ENCODE results near the gene SIL1.
"Not testable (repeated sequence)": the region's sequence is repeated elsewhere in the genome, so short reads cannot be mapped to it uniquely, and the experiment has no call there.

Gene SIL1

GRCh38 chr5:139199321-139199720 lies 1.2 kb upstream of the SIL1 start:
- DNase-seq = no peak

DNA sequence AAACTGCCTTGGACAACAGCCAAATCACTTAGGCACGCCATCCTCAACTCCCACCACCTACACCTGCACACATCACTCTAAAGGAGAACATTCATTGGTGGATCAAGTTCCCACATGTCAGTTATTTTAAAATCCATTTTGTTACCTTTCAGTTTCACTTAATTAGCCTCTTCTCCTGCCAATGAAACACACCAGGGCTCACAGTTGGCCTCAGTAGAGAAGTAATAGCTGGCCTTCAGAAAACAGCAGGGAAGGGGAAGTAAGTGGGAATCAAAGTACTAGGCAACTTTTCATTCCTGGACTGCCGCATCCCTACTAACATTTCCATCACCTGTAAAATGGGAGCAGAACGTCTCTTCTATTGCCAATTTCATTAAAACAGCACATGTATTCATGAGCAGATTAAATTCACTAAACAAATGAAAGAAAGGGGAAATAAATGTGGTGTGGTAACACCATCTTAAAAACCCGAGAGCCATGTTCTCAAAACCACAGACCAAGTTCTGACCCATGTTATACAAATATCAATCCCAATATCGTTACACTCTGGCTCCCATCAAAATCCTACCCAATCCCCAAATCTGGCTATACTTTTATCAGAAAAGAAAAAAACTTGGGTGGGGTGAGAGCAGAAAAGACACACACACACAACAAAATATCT lies 1.7 kb downstream of the SIL1 start:
- DNase-seq = no peak

GRCh38 chr5:139194486-139194885 lies 3.7 kb downstream of the SIL1 start:
- no peak for DNase-seq

DNA sequence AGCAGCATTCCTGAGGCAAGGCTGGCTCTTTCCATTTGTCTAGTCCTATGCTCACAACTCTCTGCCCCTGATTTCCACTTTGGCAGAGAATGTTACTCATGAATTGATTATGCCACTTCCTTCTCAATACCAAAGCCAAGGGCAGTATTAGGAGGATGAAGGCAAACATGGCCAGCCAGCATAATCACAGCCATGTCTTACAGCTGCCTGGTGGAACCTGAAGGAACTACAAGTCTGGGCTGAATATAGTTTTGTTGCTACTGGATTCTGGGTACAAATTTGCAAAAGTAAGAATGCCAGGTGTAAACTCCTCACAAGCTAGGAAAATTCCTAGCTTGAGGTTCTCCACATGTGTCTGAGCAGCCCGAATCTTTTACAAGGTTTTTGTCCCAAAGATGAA lies 4.2 kb downstream of the SIL1 start:
- no peak for DNase-seq

DNA sequence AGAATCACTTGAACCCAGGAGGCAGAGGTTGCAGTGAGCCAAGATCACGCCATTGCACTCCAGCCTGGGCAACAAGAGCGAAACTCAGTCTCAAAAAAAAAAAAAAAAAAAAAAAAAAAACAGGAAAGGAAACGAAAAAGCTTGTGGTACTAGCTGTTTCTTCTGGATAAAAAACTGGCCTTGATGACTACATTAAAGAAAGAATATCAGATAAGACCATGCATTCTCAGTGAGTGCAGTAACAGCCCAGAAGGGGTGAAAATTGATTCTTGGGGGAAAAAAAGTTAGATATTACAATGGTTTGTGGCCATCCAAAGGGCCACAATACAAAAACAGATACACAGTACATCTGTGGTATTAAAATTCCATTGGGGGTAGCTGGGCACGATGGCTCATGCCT lies 5.3 kb downstream of the SIL1 start:
- DNase-seq = not testable (repeated sequence)

GRCh38 chr5:139191954-139192353 lies 6.2 kb downstream of the SIL1 start:
- not testable (repeated sequence) for DNase-seq

DNA sequence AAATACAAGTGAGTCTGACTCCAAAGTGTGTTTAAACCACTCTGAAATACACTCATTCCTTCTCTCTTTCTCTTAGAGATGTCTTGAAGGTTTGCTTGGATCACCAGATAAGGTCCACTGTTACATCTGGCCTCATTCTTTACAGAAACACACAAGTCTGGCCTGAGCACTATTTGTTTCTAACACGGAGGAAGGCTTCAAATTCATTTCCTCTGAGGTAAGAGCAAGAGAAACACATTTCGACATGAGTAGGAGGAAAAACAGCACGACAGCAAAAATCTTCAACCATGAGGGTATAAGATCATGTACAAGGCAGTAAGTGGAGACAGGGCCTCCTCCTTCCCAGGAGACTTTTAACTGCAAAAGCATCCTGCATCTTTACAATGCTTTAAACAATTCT lies 8.0 kb downstream of the SIL1 start:
- no peak for DNase-seq

GRCh38 chr5:139188558-139189270 lies 9.5 kb downstream of the SIL1 start:
- no peak for DNase-seq

- no peak for DNase-seq
These were observed 11.3 kb downstream of the SIL1 start for GRCh38 chr5:139186752-139187326.

GRCh38 chr5:139186261-139186660 lies 11.9 kb downstream of the SIL1 start:
- DNase-seq = no peak

GRCh38 chr5:139185589-139185988 lies 12.6 kb downstream of the SIL1 start:
- DNase-seq = no peak

GRCh38 chr5:139183502-139183901 lies 14.7 kb downstream of the SIL1 start:
- no peak for DNase-seq

GRCh38 chr5:139182528-139183296 lies 15.5 kb downstream of the SIL1 start:
- DNase-seq = no peak

DNA sequence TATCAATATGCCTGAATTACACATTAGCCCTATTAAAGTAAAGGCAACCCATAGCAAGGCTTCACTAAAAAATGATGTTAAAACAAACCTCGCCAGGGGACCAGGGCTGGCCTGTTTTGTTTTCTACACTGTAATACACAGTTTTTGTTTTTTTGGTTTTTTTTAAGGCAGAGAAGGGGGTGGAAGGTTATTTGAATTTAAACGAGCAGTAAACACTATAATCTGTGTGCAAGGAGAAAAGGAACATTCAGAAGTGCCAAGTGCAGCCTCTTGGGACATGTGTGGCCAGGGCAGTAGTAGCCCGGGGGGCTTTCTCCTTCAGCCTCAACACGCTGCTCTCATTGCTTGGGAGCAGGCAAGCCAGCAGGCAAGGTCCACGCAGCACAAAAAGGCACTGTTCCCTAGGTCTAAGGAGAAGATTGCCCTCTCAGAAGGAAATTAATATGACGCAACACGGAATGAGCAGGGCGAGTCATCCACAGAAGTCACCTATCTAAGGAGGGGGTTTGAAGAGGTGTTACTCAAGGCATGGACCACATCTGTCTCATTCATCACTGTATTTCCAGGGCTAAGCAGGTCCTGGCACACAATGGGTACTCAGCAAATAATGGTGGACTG lies 16.2 kb downstream of the SIL1 start:
- no peak for DNase-seq

DNA sequence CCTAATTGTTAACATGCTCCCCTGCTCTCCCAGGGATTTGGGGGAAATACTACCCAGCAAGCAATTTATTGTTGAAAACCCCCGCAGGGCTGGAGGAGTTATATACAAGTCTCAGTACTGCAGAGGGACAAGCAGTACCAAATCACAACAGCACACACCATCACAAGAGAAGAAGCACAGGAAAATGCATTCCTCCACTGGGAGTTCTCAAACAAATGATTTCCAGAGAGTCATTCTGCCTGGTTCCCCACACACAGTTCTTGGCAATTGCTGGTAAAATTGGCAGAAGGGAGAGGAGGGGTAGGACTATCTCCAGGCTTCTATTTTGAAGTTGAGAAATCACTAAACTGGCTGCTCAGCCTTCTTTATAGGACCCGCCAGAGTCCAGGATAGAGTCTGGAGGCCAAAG lies 16.8 kb downstream of the SIL1 start:
- no peak for DNase-seq

GRCh38 chr5:139180850-139181249 lies 17.3 kb downstream of the SIL1 start:
- no peak for DNase-seq

- DNase-seq = not testable (repeated sequence)
These were observed 18.2 kb downstream of the SIL1 start for GRCh38 chr5:139179778-139180513.

DNA sequence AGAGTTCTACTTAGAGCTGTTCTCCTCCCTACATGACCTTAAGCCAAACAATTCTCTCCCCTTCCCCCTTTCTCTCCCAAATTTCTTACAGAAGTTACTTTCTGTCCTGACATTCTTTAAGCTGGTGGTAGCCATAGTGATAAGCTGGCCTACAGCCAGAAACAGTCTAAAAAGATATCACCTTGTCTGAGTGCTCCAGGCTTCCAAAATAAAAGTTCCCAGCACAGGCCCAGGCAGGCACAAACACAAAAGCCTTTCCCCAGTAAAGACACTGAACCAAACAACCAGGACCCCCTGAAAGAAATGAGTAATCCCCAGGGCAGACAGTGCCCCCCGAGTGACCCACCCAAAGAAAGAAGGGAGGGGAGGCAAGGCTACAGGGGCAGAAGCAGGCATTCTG lies 19.2 kb downstream of the SIL1 start:
- no peak for DNase-seq

DNA sequence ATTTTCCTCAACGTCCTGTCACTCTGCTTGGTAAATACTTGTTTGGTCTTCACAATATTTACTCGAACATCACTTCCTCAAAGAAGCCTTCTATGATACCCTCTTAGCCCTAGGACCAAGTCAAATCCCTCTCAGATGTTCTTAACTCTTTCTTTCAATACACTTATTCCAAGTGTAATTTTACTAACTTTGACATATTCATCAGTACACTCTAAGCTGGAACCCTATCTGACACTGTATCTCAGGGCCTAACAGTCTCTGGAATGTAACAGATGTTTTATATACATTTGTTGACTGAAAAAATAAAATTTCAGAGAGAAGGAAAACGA lies 19.6 kb downstream of the SIL1 start:
- no peak for DNase-seq

DNA sequence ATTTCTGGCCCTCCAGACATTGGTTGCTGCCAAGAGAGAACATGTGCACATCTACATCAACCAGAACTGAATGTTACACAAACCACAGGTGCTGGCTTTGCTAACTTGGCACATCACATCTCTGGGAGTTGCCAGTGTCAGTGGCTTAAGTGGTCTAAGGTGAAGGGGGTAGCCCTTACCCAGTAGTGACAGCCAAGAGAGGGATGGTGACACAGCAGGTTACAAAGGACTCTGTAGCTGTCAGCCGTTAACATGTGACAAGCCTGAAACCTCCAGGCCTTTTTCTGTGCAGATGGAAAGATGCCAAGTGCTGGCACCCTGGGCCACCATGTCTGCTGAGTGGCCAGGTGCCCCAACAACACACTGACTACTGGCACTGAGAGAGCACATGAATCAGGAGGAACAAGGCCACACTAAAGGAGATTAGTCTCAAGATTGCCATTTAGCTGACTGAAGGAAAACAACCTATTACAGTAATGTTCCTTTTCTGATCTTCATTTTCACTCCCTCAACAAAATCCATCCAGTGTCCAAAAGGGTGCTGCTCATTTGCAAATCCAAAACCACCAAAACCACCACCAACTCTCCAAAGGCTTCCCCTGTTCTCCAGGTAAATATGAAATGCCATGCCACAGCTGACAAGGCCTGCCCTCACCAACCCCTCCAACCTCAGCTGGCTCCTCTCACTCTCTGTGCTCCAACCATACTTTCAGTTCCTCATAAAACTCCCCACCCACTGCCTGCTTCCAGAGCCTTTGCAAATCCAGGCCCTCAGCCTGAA lies 20.2 kb downstream of the SIL1 start:
- no peak for DNase-seq

- not testable (repeated sequence) for DNase-seq
These were observed 20.9 kb downstream of the SIL1 start for GRCh38 chr5:139177281-139177680.

DNA sequence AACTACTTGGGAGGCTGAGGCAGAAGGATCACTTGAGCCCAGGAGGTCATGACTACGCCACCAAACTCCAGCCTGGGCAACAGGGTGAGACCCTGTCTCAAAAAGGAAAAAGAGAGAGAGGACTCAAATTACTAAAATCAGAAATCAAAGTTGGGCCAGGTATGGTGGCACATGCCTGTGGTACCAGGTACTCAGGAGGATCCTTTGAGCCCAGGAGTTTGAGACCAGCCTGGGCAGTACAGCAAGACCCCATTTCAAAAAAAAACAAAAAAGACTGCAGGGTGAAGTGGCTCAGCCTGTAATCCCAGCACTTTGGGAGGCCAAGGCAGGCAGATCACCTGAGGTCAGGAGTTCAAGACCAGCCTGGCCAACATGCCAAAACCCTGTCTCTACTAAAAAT lies 23.8 kb downstream of the SIL1 start:
- not testable (repeated sequence) for DNase-seq
